SK-N-SH treated with all-trans-retinoic acid at 6 μM for 48 hours (cell line): ENCODE data around the gene GNPTAB.
"Not testable (repeated sequence)": the region's sequence is repeated elsewhere in the genome, so short reads cannot be mapped to it uniquely, and the experiment has no call there.

ENCODE experiments used
- ATAC-seq: fragments of 200-7000 bp; cut with Tn5 transposase; 3 replicates; pipeline ENCODE4 v1.9.1; 2020; ENCODE audit warnings: mild to moderate bottlenecking, moderate library complexity
- BACH2 ChIP-seq: fragments of 250-450 bp; sonication (Bioruptor Pico); IDR thresholded peaks from 2 replicates; pipeline ENCODE4 v1.9.0; 2021; ENCODE audit warnings: mild to moderate bottlenecking, borderline replicate concordance
- ESRRG ChIP-seq: fragments of 250-450 bp; sonication (Bioruptor Pico); IDR thresholded peaks from 2 replicates; pipeline ENCODE4 v1.6.1; 2021; ENCODE audit warnings: mild to moderate bottlenecking
- GLIS3 ChIP-seq: fragments of 250-450 bp; sonication (Bioruptor Pico); IDR thresholded peaks from 2 replicates; pipeline ENCODE4 v1.5.0; 2020; ENCODE audit warnings: mild to moderate bottlenecking, moderate library complexity
- ISL1 ChIP-seq: fragments of 250-450 bp; sonication (Bioruptor Pico); IDR thresholded peaks from 2 replicates; pipeline ENCODE4 v2.1.2; 2022; ENCODE audit warnings: mild to moderate bottlenecking, moderate library complexity
- OSR1 ChIP-seq: fragments of 250-450 bp; sonication (Bioruptor Pico); IDR thresholded peaks from 2 replicates; pipeline ENCODE4 v1.8.0; 2022; ENCODE audit warnings: moderate library complexity, mild to moderate bottlenecking, inconsistent platforms
- RARB ChIP-seq: fragments of 250-450 bp; sonication (Bioruptor Pico); IDR thresholded peaks from 2 replicates; pipeline ENCODE4 v1.8.0; 2021; ENCODE audit warnings: mild to moderate bottlenecking, moderate library complexity
- SNAI2 ChIP-seq: fragments of 250-450 bp; sonication (Bioruptor Pico); IDR thresholded peaks from 2 replicates; pipeline ENCODE4 v1.5.0; 2020; ENCODE audit warnings: mild to moderate bottlenecking, moderate library complexity
- TCF4 ChIP-seq: fragments of 250-450 bp; sonication (Bioruptor Pico); IDR thresholded peaks from 2 replicates; pipeline ENCODE4 v1.8.0; 2021; ENCODE audit warnings: mild to moderate bottlenecking, moderate library complexity, borderline replicate concordance
- TOX ChIP-seq: fragments of 250-450 bp; sonication (Bioruptor Pico); IDR thresholded peaks from 2 replicates; pipeline ENCODE4 v1.8.0; 2021; ENCODE audit warnings: mild to moderate bottlenecking, moderate library complexity, borderline replicate concordance
- ZFP3 ChIP-seq: fragments of 250-450 bp; sonication (Bioruptor Pico); IDR thresholded peaks from 2 replicates; pipeline ENCODE4 v1.5.0; 2020; ENCODE audit warnings: mild to moderate bottlenecking, moderate library complexity
- ZFP30 ChIP-seq: fragments of 450-650 bp; formaldehyde crosslinking; IDR thresholded peaks from 2 replicates; pipeline ENCODE4 v1.5.0; 2022; ENCODE audit warnings: mild to moderate bottlenecking, moderate library complexity
- ZNF565 ChIP-seq: fragments of 450-650 bp; formaldehyde crosslinking; conservative IDR thresholded peaks from 2 replicates; pipeline ENCODE4 v1.5.0; 2020; ENCODE audit warnings: low read depth, mild to moderate bottlenecking, moderate library complexity
- TF ChIP-seq, protein P1 (sequence below): fragments of 250-450 bp; sonication (Bioruptor Pico); IDR thresholded peaks from 2 replicates; pipeline ENCODE4 v1.8.0; 2020; ENCODE audit warnings: mild to moderate bottlenecking, moderate library complexity, borderline replicate concordance
- TF ChIP-seq, protein P2 (sequence below): fragments of 250-450 bp; sonication (Bioruptor Pico); IDR thresholded peaks from 2 replicates; pipeline ENCODE4 v1.8.0; 2021; ENCODE audit warnings: low read depth, mild to moderate bottlenecking, moderate library complexity, borderline replicate concordance
- TF ChIP-seq, protein P3 (sequence below): fragments of 250-450 bp; sonication (Bioruptor Pico); IDR thresholded peaks from 2 replicates; pipeline ENCODE4 v1.5.1; 2020; ENCODE audit warnings: low read depth, mild to moderate bottlenecking, moderate library complexity
- TF ChIP-seq, protein P4 (sequence below): fragments of 250-450 bp; sonication (Bioruptor Pico); IDR thresholded peaks from 2 replicates; pipeline ENCODE4 v1.5.0; 2020; ENCODE audit warnings: mild to moderate bottlenecking, moderate library complexity

GNPTAB gene

DNA sequence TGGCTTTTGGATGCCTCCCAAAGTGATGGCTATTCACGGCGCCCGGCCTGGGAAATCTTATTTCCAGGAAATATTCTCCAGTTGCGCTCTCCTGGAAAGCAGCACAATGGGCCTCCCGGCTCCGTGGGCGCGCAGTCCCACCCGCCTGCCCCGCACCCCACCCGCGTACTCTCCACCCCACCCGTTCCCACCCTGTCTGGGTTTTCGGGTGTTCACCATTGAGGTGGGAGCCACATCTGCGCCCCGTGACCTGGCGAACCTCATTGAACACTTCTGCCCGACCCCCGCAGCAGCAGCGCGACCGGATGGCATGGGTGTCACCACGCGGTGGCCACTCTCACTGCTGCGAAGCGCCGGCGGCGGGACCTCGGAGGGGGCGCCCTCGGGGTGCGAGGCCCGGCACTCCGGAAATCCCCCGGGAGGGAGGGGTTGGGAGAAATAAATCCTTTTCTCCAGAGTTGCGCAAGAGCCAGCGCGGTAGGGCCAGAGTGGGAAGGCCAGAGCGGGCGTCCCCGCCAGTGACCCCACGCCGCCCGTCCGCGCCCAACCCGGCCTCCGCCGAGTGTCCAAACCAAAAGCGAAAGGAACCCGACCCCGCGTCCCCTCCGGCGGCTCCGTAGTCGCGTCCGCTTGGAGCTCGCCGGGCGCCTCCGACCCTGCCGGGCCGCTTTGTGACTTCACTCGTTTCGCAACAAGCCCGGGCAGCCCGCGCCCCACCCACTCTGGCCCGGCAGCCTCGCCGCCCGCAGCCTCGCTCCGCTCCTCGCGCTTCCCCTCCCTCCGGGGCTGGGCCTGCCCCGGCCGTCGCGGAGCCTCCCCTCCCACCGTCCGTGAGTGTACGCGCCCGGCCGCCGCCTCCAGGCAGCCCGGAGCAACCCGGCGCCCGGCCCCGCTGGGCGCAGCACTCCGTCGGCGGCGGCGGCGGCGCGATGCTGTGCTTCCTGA is 46.4 kb upstream of the GNPTAB start, which contains the start of gene DRAM1:
Gene DRAM1, plus strand, starts transcription at position 720 of the 945 bp plus-strand sequence. Its CDS starts 210 bp downstream, at position 930.
- TF ChIP-seq ESRRG (CRISPR knock-in tag), result no peak
- no peak for TF ChIP-seq BACH2 (CRISPR knock-in tag)
- TF ChIP-seq, protein P1, sequence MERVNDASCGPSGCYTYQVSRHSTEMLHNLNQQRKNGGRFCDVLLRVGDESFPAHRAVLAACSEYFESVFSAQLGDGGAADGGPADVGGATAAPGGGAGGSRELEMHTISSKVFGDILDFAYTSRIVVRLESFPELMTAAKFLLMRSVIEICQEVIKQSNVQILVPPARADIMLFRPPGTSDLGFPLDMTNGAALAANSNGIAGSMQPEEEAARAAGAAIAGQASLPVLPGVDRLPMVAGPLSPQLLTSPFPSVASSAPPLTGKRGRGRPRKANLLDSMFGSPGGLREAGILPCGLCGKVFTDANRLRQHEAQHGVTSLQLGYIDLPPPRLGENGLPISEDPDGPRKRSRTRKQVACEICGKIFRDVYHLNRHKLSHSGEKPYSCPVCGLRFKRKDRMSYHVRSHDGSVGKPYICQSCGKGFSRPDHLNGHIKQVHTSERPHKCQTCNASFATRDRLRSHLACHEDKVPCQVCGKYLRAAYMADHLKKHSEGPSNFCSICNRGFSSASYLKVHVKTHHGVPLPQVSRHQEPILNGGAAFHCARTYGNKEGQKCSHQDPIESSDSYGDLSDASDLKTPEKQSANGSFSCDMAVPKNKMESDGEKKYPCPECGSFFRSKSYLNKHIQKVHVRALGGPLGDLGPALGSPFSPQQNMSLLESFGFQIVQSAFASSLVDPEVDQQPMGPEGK (CRISPR knock-in tag), result no peak
- TF ChIP-seq, protein P2, sequence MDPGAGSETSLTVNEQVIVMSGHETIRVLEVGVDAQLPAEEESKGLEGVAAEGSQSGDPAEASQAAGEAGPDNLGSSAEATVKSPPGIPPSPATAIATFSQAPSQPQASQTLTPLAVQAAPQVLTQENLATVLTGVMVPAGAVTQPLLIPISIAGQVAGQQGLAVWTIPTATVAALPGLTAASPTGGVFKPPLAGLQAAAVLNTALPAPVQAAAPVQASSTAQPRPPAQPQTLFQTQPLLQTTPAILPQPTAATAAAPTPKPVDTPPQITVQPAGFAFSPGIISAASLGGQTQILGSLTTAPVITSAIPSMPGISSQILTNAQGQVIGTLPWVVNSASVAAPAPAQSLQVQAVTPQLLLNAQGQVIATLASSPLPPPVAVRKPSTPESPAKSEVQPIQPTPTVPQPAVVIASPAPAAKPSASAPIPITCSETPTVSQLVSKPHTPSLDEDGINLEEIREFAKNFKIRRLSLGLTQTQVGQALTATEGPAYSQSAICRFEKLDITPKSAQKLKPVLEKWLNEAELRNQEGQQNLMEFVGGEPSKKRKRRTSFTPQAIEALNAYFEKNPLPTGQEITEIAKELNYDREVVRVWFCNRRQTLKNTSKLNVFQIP (CRISPR knock-in tag), result no peak
- TF ChIP-seq ZFP3, result peak; percentile 89
- 0 out of 2 replicates have a peak, but pooled peaks have one; percentile 4 for TF ChIP-seq GLIS3 (CRISPR knock-in tag)
- TF ChIP-seq ISL1 (CRISPR knock-in tag), result peak; percentile 22
- peak; percentile 95 for ATAC-seq

DNA sequence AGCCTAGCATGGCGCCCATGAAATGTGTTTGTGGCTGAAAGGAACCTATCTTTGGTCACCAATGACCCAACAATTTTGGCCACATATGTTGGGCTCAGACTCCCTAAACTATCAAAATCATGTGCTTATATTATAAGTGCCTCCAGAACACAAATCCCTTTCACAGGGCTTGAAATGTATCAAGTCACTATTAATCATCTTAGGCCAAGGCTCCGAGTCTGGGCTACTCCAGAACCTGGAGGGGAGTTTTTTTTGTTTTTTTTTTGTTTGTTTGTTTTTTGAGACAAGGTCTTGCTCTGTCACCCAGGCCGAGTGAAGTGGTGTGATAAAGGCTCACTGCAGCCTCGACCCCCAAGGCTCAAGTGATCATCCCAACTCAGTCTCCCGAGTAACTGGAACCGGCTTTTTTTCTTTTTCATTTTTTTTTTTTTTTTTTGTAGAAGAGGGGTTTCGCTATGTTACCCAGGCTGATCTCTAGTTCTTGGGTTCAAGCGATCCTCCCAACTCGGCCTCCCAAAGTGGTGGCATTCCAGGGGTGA is 45.6 kb upstream of the GNPTAB start:
- ATAC-seq, result no peak
- TF ChIP-seq TCF4 (CRISPR knock-in tag), result no peak
- TF ChIP-seq, all 23 proteins: peak for 0

DNA sequence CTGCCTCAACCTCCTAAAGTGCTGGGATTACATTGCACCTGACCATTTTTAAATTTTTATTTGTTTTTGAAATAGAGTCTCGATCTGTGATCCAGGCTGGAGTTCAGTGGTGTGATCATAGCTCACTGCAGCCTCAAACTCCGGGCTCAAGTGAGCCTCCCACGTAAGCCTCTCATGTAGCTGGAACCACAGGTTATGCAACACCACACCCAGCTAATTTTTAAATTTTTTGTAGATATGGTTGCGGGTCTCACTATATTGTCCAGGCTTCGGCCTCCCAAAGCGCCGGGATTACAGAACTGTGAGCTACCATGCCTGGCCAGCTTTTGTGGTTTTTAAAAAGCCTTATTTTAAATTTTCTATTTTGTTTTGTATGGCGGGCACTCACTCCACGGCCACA is 44.4 kb upstream of the GNPTAB start:
- no peak for TF ChIP-seq TCF4 (CRISPR knock-in tag)
- no peak for TF ChIP-seq ESRRG (CRISPR knock-in tag)
- TF ChIP-seq ZNF565, result no peak
- no peak for TF ChIP-seq OSR1 (CRISPR knock-in tag)
- TF ChIP-seq ISL1 (CRISPR knock-in tag), result no peak
- TF ChIP-seq, protein P2 (CRISPR knock-in tag), result no peak
- no peak for TF ChIP-seq ZFP3
- no peak for ATAC-seq

DNA sequence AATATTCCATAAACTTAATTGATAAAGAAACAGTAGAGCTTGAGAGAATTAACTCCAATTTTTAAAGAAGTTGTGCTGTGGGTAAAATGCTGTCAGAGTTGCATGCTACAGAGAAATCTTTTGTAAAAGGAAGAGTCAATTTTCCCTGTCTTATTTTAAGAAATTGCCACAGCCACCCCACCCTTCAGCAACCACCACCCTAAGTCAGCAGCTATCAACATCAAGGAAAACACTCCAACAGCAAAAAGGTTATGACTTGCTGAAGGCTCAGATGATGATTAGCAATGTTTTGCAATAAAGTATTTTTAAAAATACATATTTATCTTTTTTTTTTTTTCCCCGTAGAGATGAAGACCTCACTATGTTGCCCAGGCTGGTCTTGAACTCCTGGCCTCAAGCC is 40.2 kb upstream of the GNPTAB start:
- no peak for ATAC-seq
- TF ChIP-seq RARB (CRISPR knock-in tag) (no peak), TOX (no peak), ZFP30 (CRISPR knock-in tag) (no peak)
- TF ChIP-seq, protein P3, sequence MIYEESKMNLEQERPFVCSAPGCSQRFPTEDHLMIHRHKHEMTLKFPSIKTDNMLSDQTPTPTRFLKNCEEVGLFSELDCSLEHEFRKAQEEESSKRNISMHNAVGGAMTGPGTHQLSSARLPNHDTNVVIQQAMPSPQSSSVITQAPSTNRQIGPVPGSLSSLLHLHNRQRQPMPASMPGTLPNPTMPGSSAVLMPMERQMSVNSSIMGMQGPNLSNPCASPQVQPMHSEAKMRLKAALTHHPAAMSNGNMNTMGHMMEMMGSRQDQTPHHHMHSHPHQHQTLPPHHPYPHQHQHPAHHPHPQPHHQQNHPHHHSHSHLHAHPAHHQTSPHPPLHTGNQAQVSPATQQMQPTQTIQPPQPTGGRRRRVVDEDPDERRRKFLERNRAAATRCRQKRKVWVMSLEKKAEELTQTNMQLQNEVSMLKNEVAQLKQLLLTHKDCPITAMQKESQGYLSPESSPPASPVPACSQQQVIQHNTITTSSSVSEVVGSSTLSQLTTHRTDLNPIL (CRISPR knock-in tag), result no peak
- TF ChIP-seq, all 23 proteins: peak for 0

DNA sequence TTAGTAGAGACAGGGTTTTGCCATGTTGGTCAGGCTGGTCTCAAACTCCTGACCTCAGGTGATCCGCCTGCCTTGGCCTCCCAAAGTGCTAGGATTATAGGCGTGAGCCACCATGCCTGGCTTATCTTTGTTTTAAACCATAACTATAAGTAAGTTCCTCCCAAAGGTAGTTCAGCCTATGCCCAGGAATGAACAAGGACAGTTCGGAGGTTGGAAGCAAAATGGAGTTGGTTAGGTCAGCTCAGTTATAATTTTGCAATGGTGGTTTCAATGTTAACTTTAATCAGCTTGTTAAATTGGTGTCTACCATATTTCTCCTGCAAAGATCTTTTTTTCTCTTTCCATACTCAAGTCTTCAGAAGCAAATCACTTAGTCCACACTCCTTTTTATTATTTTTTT is 36.9 kb upstream of the GNPTAB start:
- peak; percentile 73; the same call in 1 of the 2 replicates for TF ChIP-seq OSR1 (CRISPR knock-in tag)
- ATAC-seq, result not testable (repeated sequence)

DNA sequence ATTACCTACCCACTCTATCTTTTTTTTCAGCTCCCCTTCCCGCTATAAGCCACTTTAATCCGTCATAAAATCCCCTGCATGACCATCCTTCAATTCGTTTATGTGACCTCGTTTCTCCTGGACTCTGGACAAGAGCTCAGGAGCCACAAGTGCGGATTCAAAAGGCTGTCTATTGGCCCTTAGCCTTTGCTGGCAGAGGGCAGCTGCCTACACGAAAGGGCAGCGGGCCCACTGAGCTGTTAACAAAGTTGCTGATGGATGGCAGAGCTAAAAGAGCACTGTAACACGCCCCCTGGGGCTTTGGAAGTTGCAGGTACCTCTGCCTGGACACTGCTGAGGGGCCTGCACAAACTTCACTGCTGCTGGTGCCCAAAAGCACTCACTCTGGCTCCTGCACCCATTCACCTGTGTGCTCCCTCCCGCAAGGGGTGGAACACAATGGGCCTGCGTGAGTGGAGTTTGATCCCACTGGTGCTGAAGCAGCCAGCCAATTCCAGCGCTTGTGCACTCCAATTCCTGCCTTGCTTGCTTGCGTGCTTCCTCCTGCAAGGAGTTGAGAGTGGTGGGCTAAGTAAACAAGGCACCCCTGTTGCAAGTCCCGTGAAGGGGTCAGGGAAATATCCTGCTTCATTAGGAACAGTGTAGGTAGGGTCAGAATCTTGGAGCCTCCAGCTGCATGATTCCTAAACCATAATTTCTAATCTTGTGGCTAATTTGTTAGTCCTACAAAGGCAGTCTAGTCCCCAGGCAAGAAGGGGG is 36.0 kb upstream of the GNPTAB start:
- peak; percentile 38 for ATAC-seq
- TF ChIP-seq SNAI2, result no peak
- TF ChIP-seq GLIS3 (CRISPR knock-in tag), result no peak
- TF ChIP-seq, protein P4, sequence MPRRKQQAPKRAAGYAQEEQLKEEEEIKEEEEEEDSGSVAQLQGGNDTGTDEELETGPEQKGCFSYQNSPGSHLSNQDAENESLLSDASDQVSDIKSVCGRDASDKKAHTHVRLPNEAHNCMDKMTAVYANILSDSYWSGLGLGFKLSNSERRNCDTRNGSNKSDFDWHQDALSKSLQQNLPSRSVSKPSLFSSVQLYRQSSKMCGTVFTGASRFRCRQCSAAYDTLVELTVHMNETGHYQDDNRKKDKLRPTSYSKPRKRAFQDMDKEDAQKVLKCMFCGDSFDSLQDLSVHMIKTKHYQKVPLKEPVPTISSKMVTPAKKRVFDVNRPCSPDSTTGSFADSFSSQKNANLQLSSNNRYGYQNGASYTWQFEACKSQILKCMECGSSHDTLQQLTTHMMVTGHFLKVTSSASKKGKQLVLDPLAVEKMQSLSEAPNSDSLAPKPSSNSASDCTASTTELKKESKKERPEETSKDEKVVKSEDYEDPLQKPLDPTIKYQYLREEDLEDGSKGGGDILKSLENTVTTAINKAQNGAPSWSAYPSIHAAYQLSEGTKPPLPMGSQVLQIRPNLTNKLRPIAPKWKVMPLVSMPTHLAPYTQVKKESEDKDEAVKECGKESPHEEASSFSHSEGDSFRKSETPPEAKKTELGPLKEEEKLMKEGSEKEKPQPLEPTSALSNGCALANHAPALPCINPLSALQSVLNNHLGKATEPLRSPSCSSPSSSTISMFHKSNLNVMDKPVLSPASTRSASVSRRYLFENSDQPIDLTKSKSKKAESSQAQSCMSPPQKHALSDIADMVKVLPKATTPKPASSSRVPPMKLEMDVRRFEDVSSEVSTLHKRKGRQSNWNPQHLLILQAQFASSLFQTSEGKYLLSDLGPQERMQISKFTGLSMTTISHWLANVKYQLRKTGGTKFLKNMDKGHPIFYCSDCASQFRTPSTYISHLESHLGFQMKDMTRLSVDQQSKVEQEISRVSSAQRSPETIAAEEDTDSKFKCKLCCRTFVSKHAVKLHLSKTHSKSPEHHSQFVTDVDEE (CRISPR knock-in tag), result no peak
- no peak for TF ChIP-seq ZFP3
- TF ChIP-seq BACH2 (CRISPR knock-in tag), result no peak
- no peak for TF ChIP-seq RARB (CRISPR knock-in tag)
- TF ChIP-seq, protein P2 (CRISPR knock-in tag), result no peak
- no peak for TF ChIP-seq ISL1 (CRISPR knock-in tag)
- no peak for TF ChIP-seq OSR1 (CRISPR knock-in tag)
